HG03460 (cell line): ENCODE data around the gene PLEKHS1.
A peak's percentile ranks its signal among the peaks of the same experiment; 100 is the strongest.
"Not testable (repeated sequence)": the region's sequence is repeated elsewhere in the genome, so short reads cannot be mapped to it uniquely, and the experiment has no call there.

Experiments used
- ATAC-seq: cut with Tn5 transposase; IDR thresholded peaks from one replicate; pipeline ENCODE4 v1.9.1; 2021; ENCODE audit not compliant: unreplicated experiment

PLEKHS1 gene

DNA sequence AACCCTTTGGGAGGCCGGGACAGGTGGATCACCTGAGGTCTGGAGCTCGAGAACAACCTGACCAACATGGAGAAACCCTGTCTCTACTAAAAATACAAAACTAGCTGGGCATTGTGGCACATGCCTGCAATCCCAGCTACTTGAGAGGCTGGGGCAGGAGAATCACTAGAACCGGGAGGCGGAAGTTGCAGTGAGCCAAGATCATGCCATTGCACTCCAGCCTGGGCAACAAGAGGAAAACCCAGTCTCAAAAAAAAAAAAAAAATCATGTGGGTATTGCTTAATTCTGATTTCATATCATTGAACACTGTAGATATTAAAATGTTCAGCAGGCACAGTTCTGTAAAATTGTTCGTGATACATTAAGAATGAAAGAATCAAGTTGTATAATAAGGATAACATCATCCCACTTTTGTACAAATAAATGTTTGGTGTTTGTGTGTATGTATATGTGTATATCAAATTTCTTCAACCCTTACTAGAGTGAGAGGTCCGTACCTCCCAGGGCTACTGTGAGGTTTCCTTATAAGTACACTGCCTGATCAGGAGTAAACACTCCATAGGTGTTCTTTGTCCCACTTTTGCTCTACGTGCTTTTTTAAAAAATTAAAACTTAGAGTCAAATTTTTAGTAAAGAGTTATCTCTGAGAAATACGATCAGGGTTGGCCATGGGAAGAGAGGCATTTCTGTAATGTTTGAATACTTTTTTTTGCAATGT is 31.7 kb downstream of the PLEKHS1 start:
- no peak for ATAC-seq

DNA sequence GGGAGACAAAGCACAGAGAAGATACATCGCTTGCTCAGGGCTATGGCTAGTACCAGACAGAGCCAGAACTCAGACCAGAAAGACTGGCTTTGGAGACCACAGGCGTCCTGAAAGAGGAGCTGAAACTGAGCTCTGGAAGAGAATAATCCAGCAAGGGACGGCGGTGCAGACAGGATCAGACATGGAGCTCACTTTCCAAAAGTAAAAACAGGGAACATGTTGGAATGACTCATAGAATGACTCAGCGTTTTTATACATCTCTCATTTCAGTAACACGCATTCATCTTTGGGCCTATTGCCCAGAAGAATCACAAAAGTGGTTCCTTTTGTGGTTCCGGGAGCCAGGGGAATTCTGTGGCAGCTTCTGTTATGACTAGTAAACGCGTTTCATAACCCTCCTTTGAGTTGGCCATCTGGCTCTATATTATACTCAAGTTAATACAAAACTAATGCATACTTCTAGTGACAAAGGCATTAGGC is 37.2 kb downstream of the PLEKHS1 start:
- peak; percentile 82 for ATAC-seq

DNA sequence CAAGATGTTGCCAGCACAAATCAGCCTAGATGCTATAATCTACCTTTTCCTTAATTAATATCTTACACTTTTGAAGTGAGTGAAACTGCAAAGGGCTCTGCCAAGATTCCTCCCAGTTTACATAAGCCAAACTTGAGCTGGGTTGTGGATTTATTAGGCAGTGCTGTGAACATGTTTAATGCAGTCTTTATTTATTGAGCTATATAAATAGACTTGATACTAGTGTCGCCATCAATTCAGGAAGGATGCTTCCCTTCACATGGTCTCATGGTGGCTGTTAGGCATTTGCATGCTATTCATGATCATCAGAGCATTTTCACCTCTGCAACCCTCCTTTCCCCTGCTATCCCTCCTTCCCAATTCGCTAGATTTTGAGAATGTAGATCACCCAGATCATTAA is 40.2 kb downstream of the PLEKHS1 start:
- ATAC-seq, result no peak

DNA sequence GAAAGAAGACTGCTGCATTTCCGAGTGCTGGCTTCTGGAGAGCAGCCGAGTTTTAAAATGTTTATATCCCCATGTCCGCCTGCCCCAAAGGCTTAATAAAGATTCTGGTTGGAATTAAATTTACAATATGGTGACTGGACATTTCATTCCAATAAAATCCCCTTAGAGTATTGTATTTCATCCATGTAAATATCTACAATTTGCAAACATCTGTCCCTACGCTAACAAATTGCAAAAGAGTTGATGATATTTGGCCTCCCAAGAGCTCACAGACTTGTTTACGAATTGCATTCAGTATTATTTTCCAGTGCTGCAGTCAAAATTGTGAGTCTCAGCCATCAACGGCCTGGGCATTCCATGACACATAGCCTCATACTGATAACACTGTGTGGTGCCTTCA is 50.1 kb downstream of the PLEKHS1 start:
- ATAC-seq, result no peak

DNA sequence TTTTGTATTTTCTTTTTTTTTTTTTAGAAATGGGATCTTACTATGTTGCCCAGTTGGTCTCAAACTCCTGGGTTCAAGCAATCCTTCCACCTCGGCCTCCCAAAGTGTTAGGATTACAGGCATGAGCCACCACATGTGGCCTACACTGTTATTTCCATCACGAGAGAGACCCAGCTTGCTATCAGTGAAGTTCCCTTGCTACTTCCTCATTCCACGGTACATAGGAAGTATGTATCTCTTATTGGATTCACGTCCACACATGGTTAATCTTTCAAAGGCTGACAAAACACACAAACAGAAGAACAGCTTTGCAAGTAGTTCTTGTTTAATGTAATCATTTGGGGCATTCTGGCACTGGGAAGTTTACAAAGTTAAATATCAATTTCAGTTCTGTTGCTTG is 51.5 kb downstream of the PLEKHS1 start:
- ATAC-seq, result no peak

DNA sequence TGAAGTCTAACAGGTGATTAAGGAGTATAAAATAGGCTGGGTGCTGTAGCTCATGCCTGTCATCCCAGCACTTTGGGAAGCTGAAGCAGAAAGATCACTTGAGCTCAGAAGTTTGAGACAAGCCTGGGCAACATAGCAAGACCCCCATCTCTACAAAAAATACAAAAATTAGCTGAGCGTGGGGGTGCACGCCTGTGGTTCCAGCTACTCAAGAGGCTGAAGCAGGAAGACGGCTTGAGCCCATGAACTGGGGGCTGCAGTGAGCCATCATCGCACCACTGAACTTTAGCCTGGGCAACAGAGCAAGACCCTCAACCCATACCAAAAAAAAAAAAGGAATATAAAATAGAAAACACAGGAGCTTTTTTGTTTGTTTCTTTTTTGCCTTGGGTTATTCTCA is 55.0 kb downstream of the PLEKHS1 start:
- no peak for ATAC-seq

DNA sequence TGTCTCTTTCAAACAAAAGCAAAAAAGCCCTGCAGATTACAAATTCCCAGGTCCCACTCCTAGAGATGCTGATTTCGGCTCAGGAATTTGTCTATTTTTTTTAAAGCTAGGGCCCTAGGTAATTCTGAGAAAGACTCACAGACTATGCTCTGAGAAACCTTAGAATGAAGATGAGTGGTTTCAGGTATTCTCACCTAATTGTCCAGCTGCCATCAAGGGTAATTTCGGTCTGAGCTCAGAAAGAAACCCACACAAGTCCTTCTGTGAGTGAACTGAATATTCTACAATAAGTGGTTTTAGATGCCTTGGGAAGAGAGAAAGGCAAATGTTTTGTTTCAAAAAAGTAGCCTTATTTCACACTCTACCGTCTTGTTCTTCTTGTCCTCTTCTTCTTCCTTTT is 56.7 kb downstream of the PLEKHS1 start:
- no peak for ATAC-seq

DNA sequence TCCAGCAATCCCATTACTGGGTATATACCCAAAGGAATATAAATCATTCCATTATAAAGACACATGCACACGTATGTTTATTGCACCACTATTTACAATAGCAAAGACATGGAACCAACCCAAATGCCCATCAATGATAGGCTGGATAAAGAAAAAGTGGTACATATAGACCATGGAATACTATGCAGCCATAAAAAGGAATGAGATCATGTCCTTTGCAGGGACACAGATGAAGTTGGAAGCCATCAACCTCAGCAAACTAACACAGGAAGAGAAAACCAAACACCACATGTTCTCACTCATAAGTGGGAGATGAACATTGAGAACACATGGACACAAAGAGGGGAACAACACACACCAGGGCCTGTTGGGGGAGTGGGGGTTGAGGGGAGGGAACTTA is 63.2 kb downstream of the PLEKHS1 start:
- ATAC-seq, result not testable (repeated sequence)

DNA sequence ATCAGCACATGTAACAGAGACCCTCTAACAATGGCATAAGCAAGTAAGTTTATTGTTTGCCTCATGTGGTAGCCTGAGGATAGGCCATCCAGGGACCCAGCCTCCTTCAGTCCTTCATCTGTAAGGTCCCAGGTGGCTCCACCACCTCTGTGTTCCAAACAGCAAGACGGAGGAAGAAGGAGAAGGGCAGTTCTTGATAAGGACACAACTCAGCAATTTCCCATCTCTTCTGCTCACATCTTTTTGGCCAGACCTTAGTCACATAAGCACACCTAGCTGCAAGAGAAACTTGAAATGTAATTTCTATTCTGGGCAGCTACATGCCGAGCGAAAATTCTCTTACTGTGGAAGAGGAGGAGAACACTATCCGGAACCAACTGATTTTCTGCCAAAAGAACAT is 68.5 kb downstream of the PLEKHS1 start:
- no peak for ATAC-seq

DNA sequence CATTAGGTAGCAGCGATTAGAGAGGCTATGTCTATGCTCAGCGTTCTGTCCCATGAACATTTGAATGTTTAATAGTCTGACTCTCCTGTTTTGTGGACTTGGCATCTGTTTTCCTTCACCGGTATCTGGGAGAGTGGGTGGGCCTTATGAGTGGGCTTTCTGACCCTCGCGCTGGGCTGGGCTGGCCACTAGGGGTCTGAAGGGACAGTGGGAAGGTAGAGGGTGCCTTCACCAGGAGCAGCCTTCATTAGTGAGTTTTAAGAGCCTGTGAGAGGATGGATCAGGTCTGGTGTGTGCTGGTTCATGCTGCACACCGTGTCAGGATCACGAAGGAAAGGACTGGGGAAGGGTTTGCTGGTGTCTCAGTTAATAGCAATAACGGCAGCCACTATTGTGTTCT is 69.0 kb downstream of the PLEKHS1 start:
- ATAC-seq, result no peak

DNA sequence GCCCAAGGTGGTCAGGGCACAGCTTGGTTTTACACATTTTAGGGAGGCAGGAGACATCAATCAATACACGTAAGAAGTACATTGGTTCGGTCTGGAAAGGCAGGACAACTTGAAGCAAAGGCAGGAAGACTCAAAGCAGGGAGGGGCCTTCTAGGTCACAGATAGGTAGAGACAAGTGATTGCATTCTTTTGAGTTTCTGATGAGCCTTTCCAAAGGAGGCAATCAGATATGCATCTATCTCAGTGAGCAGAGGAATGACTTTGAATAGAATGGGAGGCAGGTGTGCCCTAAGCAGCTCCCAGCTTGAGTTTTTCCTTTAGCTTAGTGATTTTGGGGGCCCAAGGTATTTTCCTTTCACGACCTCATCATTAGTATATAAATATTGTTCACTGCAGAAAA is 69.8 kb downstream of the PLEKHS1 start:
- ATAC-seq, result not testable (repeated sequence)

DNA sequence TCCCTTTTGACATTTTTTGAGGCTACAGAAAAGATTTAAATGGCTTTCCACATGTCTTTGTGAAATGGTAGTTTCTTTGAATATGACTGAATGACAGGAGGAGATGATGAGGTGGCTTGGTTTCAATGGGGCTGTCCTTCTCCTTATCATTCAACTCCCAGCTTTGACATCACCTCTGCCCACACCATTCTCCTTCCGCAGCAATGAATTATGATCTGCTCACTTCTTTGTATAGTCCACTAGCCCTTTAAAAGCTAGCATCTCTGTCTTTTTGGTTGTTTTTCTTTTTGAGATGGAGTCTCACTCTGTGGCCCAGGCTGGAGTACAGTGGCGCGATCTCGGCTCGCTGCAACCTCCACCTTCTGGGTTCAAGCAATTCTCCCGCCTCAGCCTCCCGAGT is 70.7 kb downstream of the PLEKHS1 start:
- no peak for ATAC-seq

DNA sequence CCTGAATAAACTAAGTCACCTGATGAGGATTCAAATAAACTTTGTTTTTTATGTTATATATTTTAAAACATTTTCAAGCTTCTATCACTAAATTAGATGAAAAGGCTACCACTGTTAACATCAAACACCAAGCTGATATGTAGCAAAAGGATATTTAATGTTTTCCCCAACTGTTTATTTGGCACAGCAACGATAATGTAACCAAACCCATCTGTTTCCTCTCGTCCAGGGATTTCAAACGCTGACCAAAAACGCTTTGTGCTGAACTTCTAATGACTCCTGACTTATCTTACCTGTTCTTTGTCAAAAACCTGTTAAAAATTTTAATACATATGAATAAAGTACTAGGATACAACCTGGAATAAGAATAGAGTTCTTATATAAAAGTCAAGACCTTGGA is 71.9 kb downstream of the PLEKHS1 start:
- ATAC-seq, result no peak

DNA sequence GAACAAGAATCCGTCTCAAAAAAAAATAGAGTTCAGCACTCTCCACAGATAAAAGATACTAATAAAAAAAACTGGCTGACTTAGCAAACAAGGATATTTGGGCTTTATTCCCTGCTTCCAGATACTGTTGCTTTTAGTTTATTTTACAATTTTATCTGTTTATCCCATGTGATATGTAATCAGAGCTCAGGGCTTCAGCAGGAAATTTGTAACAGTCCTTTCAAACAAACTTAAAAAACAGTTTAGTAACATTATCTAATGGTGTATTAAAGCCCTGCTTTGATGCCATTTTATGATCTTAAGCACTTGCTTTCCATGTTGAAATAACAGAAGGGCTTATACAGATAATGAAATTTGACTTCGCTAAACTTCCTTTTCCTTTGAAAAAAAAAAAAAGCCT is 74.3 kb downstream of the PLEKHS1 start:
- ATAC-seq, result no peak

DNA sequence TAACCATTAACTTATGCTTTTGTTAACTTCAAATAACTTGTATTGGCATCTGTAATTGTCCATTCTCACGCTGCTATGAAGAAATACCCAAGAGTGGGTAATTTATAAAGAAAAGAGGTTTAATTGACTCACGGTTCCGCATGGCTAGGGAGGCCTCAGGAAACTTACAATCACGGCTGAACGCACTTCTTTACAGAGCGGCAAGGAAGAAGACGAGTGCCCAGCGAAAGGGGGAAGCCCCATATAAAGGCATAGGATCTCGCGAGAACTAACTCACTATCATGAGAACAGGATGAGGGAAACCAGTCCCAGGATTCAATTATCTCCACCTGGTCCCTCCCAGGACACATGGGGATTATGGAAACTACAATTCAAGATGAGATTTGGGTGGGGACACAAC is 77.1 kb downstream of the PLEKHS1 start:
- not testable (repeated sequence) for ATAC-seq
